GM18858 (cell line): ENCODE results near the gene USP10.
"Not testable (repeated sequence)": the region's sequence is repeated elsewhere in the genome, so short reads cannot be mapped to it uniquely, and the experiment has no call there.

Experiments
- ATAC-seq: cut with Tn5 transposase; IDR thresholded peaks from one replicate; pipeline ENCODE4 v1.9.1; 2021; ENCODE audit not compliant: unreplicated experiment

Gene USP10

GRCh38 chr16:84746231-84746630, 46.4 kb downstream of the USP10 start:
- ATAC-seq, result no peak

GRCh38 chr16:84746875-84747274, 47.1 kb downstream of the USP10 start:
- ATAC-seq, result no peak

DNA sequence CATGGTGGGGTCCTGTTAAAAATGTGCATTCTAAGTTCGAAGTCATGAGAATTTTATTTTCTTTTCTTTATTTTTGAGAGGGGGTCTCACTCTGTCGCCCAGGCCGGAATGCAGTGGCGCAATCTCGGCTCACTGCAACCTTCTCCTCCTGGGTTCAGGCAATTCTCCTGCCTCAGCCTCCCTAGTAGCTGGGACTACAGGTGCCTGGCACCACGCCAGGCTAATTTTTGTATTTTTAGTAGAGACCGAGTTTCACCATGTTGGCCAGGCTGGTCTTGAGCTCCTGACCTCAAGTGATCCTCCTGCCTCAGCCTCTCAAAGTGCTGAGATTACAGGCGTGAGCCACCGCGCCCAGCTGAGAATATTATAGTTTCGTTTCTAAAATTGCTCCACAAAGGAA, 48.4 kb downstream of the USP10 start:
- ATAC-seq, result not testable (repeated sequence)

- ATAC-seq, result no peak
Observed at GRCh38 chr16:84749072-84749471, 49.3 kb downstream of the USP10 start.

GRCh38 chr16:84749815-84750214, 50.0 kb downstream of the USP10 start:
- ATAC-seq, result no peak

- no peak for ATAC-seq
Observed at GRCh38 chr16:84750575-84750974, 50.8 kb downstream of the USP10 start.

- ATAC-seq, result no peak
Observed at GRCh38 chr16:84751241-84751640, 51.4 kb downstream of the USP10 start.

DNA sequence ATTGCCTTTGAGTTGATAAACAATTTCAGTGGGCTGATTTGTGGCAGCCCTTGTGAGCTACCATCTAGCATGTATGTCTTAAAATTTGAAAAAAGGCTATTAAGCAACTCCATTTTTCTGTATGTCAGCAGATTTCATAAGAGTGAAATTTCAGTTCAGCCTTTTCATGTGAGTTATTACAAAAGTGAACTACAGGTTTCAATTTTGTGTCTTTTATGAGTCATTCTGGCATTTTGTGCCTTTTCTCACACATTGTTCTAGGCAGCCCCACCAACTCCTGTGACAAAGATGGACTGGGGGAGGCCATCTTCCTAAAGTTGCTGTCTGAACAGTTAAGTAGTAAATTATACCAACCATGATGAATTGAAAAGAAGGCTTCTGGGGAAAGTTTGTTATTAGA, 52.1 kb downstream of the USP10 start:
- peak; percentile 38 for ATAC-seq

GRCh38 chr16:84752600-84752999, 52.8 kb downstream of the USP10 start:
- ATAC-seq, result no peak

DNA sequence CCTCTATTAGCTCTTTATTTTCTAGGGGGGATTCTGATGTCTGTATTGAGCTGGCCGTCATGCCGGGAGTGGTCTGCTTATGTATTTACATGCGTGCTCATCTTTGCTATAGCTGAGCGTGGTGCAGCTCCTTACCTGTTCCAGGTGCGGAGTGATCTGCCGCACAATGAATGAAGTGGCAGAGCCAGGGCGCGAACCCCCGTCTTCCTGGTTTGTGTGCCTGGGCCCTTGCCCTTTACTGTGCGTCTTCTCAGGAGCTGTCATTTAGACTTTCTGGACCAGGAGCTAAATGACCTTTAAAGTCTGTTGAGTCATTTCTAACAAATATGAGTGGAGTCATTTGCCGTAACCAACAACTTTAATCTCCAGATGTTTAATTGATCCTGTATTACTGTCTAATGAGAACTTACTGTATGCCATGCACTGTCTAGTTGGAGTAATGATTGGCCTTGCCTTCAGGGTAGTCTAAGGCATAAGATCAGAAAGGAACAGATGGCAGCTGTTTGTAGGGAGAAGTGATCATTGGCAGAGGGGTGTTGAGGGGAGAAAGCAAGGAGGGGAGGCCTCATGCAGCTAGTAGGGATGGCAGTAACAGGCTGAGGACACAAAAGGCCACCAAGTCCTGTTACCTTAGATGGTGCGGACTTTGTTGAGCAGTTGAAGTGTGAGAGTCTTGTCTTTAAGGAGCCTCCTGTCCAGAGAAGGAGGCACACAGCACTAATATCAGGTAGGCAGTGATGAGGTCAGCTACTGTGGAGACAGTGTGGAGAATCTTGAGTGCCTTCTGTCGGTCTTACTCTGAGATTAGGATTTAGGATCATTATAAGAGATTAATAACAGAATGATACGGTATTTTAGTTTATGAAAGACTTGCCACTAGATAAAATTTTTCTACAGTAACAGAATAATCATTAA, 53.9 kb downstream of the USP10 start:
- no peak for ATAC-seq

- ATAC-seq, result peak; percentile 59
Observed at GRCh38 chr16:84754353-84754856, 54.6 kb downstream of the USP10 start.

- no peak for ATAC-seq
Observed at GRCh38 chr16:84754956-84755672, 55.3 kb downstream of the USP10 start.

GRCh38 chr16:84756830-84757229, 57.0 kb downstream of the USP10 start:
- ATAC-seq, result no peak

DNA sequence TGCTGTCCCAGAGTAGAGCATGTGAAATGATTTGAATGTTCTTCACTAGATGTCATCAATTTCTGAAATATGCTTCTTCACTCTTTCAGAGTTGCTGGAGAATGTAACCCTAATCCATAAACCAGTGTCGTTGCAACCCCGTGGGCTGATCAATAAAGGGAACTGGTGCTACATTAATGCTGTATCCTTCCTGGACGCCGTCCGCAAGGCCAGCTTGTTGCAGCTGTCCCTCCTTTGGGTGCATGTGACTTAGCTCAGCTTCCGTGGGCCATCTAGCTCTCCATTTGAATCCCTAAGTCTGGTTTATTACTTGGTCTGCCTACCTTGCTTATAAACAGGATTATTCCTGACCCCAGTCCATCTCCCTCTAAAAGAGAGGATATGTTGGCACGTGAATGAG, 58.8 kb downstream of the USP10 start:
- ATAC-seq, result no peak

DNA sequence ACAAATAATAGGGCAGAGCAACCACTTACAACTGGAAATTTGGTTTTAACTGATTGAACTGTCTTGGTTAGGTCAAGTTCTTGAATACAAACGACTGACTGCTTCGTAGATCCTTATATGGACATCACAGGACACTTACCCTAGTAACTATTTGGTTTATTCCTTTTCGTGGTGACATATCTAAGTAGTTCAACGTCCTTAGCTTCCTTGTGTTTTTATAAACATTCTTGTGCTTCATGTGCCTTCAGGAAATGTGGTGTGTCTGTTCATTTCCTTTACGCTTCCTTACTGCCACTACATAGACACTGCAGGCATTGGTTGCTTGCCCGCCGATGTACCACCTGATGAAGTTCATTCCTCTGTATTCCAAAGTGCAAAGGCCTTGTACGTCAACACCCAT, 59.3 kb downstream of the USP10 start:
- no peak for ATAC-seq

GRCh38 chr16:84759906-84760305, 60.1 kb downstream of the USP10 start:
- no peak for ATAC-seq

GRCh38 chr16:84761448-84762368, 61.9 kb downstream of the USP10 start:
- ATAC-seq, result no peak

DNA sequence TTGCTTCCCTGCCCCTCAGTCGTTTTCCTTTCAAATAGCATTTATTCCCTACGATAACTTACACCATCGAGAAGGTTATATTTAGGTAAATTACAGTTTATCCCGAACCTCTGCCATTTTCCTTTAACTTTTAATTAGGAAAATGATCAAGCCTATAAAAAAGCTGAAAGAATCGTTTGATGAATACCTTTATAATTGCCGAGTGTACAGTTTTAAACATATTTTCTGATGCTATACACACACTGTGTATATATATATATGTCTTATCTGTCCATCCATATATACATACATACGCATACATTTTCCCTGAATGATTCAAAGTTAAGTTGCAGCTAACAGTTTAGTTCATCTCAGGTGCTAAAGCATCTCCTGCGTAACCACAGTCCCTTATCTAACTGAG, 63.4 kb downstream of the USP10 start:
- ATAC-seq, result no peak

DNA sequence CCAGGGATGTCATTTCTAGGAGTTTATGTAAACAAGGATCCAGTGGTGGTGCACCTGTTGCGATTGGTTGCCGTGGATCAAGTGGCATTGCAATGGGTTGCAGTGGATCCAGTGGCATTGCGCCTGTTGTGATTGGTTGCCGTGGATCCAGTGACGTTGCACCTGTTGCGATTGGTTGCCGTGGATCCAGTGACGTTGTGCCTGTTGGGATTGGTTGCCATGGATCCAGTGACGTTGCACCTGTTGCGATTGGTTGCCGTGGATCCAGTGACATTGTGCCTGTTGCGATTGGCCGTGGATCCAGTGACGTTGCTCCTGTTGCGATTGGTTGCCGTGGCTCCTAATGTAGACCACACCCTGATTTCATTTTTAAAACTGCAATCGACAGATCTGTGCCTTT, 63.8 kb downstream of the USP10 start:
- ATAC-seq, result no peak

DNA sequence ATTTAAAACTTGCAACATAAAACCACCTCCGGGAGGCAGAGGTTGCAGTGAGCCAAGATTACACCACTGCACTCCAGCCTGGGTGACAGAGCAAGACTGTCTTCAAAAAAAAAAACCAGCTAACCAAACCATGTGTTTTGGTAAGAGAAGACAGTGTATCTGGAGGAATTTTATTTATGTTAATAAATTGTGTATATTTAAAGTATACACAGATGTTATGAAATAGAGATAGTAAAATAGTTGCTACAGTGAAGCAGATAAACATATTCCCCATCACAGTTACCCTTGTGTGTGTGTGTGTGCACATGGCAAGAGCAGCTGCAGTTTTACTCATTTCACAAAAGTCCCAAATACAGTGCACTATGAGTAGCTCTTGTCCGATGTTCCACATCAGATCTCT, 65.2 kb downstream of the USP10 start:
- ATAC-seq, result no peak
